SH-SY5Y (cell line): Measurements from ENCODE around the gene LDB3.

Experiments
- GATA2 ChIP-seq: IDR thresholded peaks from 2 replicates; pipeline ENCODE4 v1.6.1; 2011; ENCODE audit warnings: mild to moderate bottlenecking, low read depth, low read length
- GATA3 ChIP-seq: IDR thresholded peaks from 2 replicates; pipeline ENCODE4 v1.6.1; 2011; ENCODE audit warnings: low read depth, mild to moderate bottlenecking, low read length, moderate library complexity

DNA sequence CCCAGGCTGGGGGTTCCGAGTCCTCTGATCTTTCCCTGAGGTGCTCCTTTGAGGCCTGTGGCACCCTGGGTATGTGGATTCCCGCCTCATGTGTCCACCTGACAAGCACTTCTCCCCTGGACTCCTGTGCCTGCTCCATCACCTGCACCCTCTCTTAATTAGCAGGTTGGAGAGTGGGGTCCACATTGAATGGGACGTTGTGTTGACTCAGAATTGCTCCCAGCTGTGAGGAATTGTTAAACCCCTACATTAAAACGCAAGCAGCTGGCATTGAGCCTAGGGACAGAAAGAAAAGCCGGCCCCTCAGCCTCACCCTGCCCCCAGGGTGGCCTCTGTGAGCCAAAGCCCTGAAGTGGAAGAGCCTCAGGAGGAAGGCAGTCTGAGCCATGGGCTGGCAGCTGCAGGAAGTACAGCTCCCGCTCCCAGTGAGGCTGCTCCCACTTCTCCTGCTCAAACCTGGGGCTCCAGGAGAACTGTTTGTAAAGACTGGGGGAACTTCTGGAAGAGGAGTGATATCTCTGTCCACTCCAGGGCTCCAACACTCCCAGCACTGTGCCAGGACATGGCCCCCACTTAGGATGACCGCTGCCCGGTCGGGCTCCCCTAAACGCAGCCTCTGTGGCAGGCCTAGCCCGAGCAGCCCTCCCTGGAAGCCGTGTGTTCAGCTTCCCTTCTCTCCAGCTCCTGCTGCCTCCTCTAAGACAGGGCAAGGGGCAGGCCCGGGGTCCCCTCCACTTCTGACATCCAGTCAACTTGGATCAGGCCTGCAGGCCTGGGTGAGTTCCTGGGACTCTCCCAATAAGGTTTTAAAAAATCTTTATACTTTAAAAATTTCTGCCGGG lies 15.7 kb upstream of the LDB3 start:
- TF ChIP-seq GATA2 (no peak), GATA3 (no peak)
